ENCODE measurements around the gene PTPRN2. TPM values are rescaled to one million over a fixed set of nuclear protein-coding genes. Genes with fewer than 3 reads are reported as not detected.
A peak's percentile ranks its signal among the peaks of the same experiment; 100 is the strongest.

PTPRN2 gene
- total and polyA plus RNA-seq, 2 of the 8 experiments (the other 6 are each of a cell fraction or from before 2014, with no cell fraction given), result 2.6 to 4.5 TPM

- H3K56ac ChIP-seq (replicated peaks; ENCODE audit: insufficient read length, low read depth, low read length), result no peak overlapping the region
- no peak for TF ChIP-seq USF2 (IDR thresholded peaks at IDR 0.05; ENCODE audit: low read length)
Measured at GRCh38 chr7:158291998-158292397, 295.6 kb downstream of the PTPRN2 start.

More at GRCh38 chr7:158291998-158292397, 295.6 kb downstream of the PTPRN2 start:
- H4K20me1 ChIP-seq (replicated peaks in 1 of 2; ENCODE audit: control insufficient read depth in 1 of 2, insufficient read depth in 2 of 2, low read length in 2 of 2), result no peaks in the 10 kb centered on the region
- no peak overlapping the region for H3K4ac ChIP-seq (replicated peaks; ENCODE audit: insufficient read length, low read depth, low read length)
- H3K14ac ChIP-seq (ENCODE audit: insufficient read length), result no peak overlapping the region
- H3K4me1 ChIP-seq (replicated peaks in 1 of 4; ENCODE audit: control insufficient read depth in 3 of 4, insufficient read depth in 4 of 4, low read length in 3 of 4), result peaks cover 0 to 7% (median under 1%) of the 10 kb centered on the region in 4 experiments; a peak in 2 of 7 replicates
- no peak overlapping the region for H3K18ac ChIP-seq (ENCODE audit: extremely low read depth, low read length)
- DNase-seq (ENCODE audit: low read depth in 1 of 2, low spot score in 2 of 2) (peak in 1 of 2 experiments; percentile 32), FAIRE-seq (no peak)
- peak overlapping the region; percentile 0 to 9; a peak in 2 of 4 replicates for H3K4me2 ChIP-seq (ENCODE audit: insufficient read depth in 1 of 2, low read depth in 2 of 2, low read length in 2 of 2)
- H2AK5ac ChIP-seq (ENCODE audit: low read depth, low read length), result no peak overlapping the region
- H2BK15ac ChIP-seq (ENCODE audit: low read length), result no peak overlapping the region
- H2AFZ ChIP-seq (ENCODE audit: low read length), result no peak overlapping the region
- peaks cover 30 to 37% of the 10 kb centered on the region in 2 experiments for H3K9me3 ChIP-seq (ENCODE audit: insufficient read depth in 2 of 2, low read depth in 1 of 2, low read length in 1 of 2)
- no peaks in the 10 kb centered on the region for H3K27me3 ChIP-seq (replicated peaks in 1 of 4; ENCODE audit: control insufficient read depth in 3 of 4, extremely low read depth in 1 of 4, insufficient read depth in 3 of 4, low read length in 3 of 4)
- H4K91ac ChIP-seq (replicated peaks; ENCODE audit: insufficient read length, low read length), result no peak overlapping the region
- no peaks in the 10 kb centered on the region for H3K79me2 ChIP-seq (ENCODE audit: control insufficient read depth in 1 of 2, insufficient read depth in 2 of 2, low read length in 2 of 2)
- no peak overlapping the region for H3K27ac ChIP-seq (ENCODE audit: low read depth, low read length)
- no peaks in the 10 kb centered on the region for H3K79me1 ChIP-seq (ENCODE audit: low read depth, low read length)
- H3K23me2 ChIP-seq (ENCODE audit: low read depth, low read length), result no peaks in the 10 kb centered on the region
- H3K4me3 ChIP-seq (ENCODE audit: extremely low read depth in 1 of 4, insufficient read depth in 2 of 4, low read depth in 3 of 4, low read length in 4 of 4), result no peak overlapping the region
- H2BK12ac ChIP-seq (ENCODE audit: low read depth, low read length), result no peak overlapping the region
- no peak overlapping the region for H3K23ac ChIP-seq (ENCODE audit: insufficient read length)
- no peak overlapping the region for H4K8ac ChIP-seq (ENCODE audit: extremely low read depth, insufficient read depth, low read length)
- no peak overlapping the region for H2BK120ac ChIP-seq (replicated peaks; ENCODE audit: low read depth, low read length)
- no peak overlapping the region for H4K5ac ChIP-seq (ENCODE audit: insufficient read length, low read depth, low read length)
- POLR2A ChIA-PET (ENCODE audit: partially characterized antibody), result no interaction called here
- no peak overlapping the region for H2BK5ac ChIP-seq (ENCODE audit: low read depth, low read length)
- CTCF ChIA-PET (ENCODE audit: partially characterized antibody), result no interaction called here
- WGBS, 2 experiments (ENCODE audit: extremely low coverage in 1 of 2, insufficient coverage in 1 of 2, insufficient read length in 1 of 2, insufficient replicate concordance in 2 of 2, low coverage in 1 of 2, low lambda C conversion rate in 2 of 2, missing lambda C conversion rate in 1 of 2), result 51% methylated on average over 4 of the region's 4 CpGs; no CpG with 5 or more reads in 1 of the 2 experiments
- no peak overlapping the region for H3K9ac ChIP-seq (replicated peaks in 1 of 4; ENCODE audit: extremely low read depth in 1 of 4, low read depth in 3 of 4, low read length in 3 of 4)
- H2BK20ac ChIP-seq (ENCODE audit: low read length), result no peak overlapping the region
- H3K36me3 ChIP-seq (ENCODE audit: control insufficient read depth in 2 of 4, insufficient read depth in 4 of 4, low read length in 3 of 4), result no peaks in the 10 kb centered on the region

Data from H1 (cell line).